OCI-LY1 (cell line): ENCODE measurements around the gene ACAP2.

Experiments used
- H2AFZ ChIP-seq: fragments of 200-600 bp; sonication (generic), shearing (Covaris generic); 2 replicates; pipeline ENCODE4 v1.6.0; 2014; ENCODE audit warnings: antibody characterized with exemption, mild to moderate bottlenecking, low read length
- H3F3A ChIP-seq: fragments of 200-600 bp; sonication (generic), shearing (Covaris generic); 2 replicates; pipeline ENCODE4 v1.6.0; 2014; ENCODE audit warnings: mild to moderate bottlenecking, antibody characterized with exemption, low read length, moderate library complexity; ENCODE audit not compliant: insufficient read depth
- H3K27ac ChIP-seq: fragments of 200-600 bp; sonication (generic); 2 replicates; pipeline ENCODE4 v1.5.1; 2014; ENCODE audit warnings: low read length, mixed run types, mild to moderate bottlenecking, low read depth; ENCODE audit not compliant: poor library complexity, severe bottlenecking
- H3K27me3 ChIP-seq: fragments of 200-600 bp; sonication (generic); 2 replicates; pipeline ENCODE4 v1.6.0; 2014; ENCODE audit warnings: antibody characterized with exemption, mild to moderate bottlenecking, low read length, moderate library complexity; ENCODE audit not compliant: insufficient read depth
- H3K36me3 ChIP-seq: fragments of 200-600 bp; sonication (generic); 2 replicates; pipeline ENCODE4 v1.6.1; 2014; ENCODE audit warnings: mild to moderate bottlenecking, antibody characterized with exemption, low read length, moderate library complexity, mixed read lengths; ENCODE audit not compliant: insufficient read depth
- H3K4me1 ChIP-seq: fragments of 200-600 bp; sonication (generic); 2 replicates; pipeline ENCODE4 v1.5.1; 2014; ENCODE audit warnings: mild to moderate bottlenecking, low read length, moderate library complexity; ENCODE audit not compliant: insufficient read depth, severe bottlenecking
- H3K4me2 ChIP-seq: fragments of 200-600 bp; sonication (generic), shearing (Covaris generic); 2 replicates; pipeline ENCODE4 v1.6.1; 2014; ENCODE audit warnings: low read length
- H3K4me3 ChIP-seq: fragments of 200-600 bp; sonication (generic); 2 replicates; pipeline ENCODE4 v1.5.1; 2014; ENCODE audit warnings: low read length, low read depth, mild to moderate bottlenecking, mixed read lengths; ENCODE audit not compliant: poor library complexity, severe bottlenecking
- H3K79me2 ChIP-seq: fragments of 200-600 bp; shearing (Covaris generic); 2 replicates; pipeline ENCODE4 v1.6.1; 2016; ENCODE audit warnings: mixed run types, low read length, mixed read lengths; ENCODE audit not compliant: insufficient read depth
- H3K9ac ChIP-seq: fragments of 200-600 bp; sonication (generic), shearing (Covaris generic); 2 replicates; pipeline ENCODE4 v1.6.1; 2014; ENCODE audit warnings: mild to moderate bottlenecking, low read length, mixed read lengths
- H3K9me2 ChIP-seq: fragments of 200-600 bp; sonication (generic), shearing (Covaris generic); 2 replicates; pipeline ENCODE4 v1.6.1; 2014; ENCODE audit warnings: low read depth, mild to moderate bottlenecking, low read length, mixed read lengths
- H3K9me3 ChIP-seq: fragments of 200-600 bp; shearing (Covaris generic); 2 replicates; pipeline ENCODE4 v1.6.1; 2014; ENCODE audit warnings: low read length, mixed read lengths
- H4K20me1 ChIP-seq: fragments of 200-600 bp; sonication (generic), shearing (Covaris generic); 2 replicates; pipeline ENCODE4 v1.6.0; 2016; ENCODE audit warnings: mild to moderate bottlenecking, low read length; ENCODE audit not compliant: insufficient read depth
- CTCF ChIP-seq: fragments of 200-600 bp; sonication (generic), shearing (Covaris generic); IDR thresholded peaks from 2 replicates; pipeline ENCODE4 v1.5.1; 2017; ENCODE audit warnings: mild to moderate bottlenecking, antibody characterized with exemption, low read length, moderate library complexity, mixed read lengths
- EZH2 ChIP-seq: fragments of 200-600 bp; sonication (generic), shearing (Covaris generic); IDR thresholded peaks from 2 replicates; pipeline ENCODE4 v1.8.0; 2017; ENCODE audit warnings: borderline replicate concordance, mixed run types, mild to moderate bottlenecking, antibody characterized with exemption, low read length, moderate library complexity, mixed read lengths

Gene ACAP2

GRCh38 chr3:195421400-195421799, 21.4 kb downstream of the ACAP2 start:
- Histone ChIP-seq H3K9me3 (no peaks in the 10 kb centered on the region; the same call in 1 of the 2 replicates), H3K27ac (no peak overlapping the region), H3F3A (no peaks in the 10 kb centered on the region), H4K20me1 (no peaks in the 10 kb centered on the region), H3K9ac (no peak overlapping the region), H3K27me3 (no peaks in the 10 kb centered on the region), H3K4me2 (no peak overlapping the region), H3K36me3 (no peaks in the 10 kb centered on the region), H3K9me2 (no peaks in the 10 kb centered on the region), H3K4me3 (no peak overlapping the region), H3K4me1 (no peaks in the 10 kb centered on the region), H3K79me2 (peaks cover 95% of the 10 kb centered on the region), H2AFZ (no peak overlapping the region)
- TF ChIP-seq EZH2 (no peak), CTCF (no peak)

GRCh38 chr3:195416795-195417194, 26.0 kb downstream of the ACAP2 start:
- Histone ChIP-seq H3K36me3 (peaks cover 3% of the 10 kb centered on the region), H3K4me1 (no peaks in the 10 kb centered on the region), H3K27me3 (no peaks in the 10 kb centered on the region), H3K4me2 (no peak overlapping the region), H3K79me2 (peaks cover 95% of the 10 kb centered on the region), H3K9ac (no peak overlapping the region), H2AFZ (no peak overlapping the region), H4K20me1 (no peaks in the 10 kb centered on the region), H3K9me3 (no peaks in the 10 kb centered on the region), H3F3A (0 out of 2 replicates have a peak, but pooled peaks cover 3% of the 10 kb centered on the region), H3K4me3 (no peak overlapping the region), H3K27ac (no peak overlapping the region), H3K9me2 (no peaks in the 10 kb centered on the region)
- TF ChIP-seq EZH2 = no peak
- no peak for TF ChIP-seq CTCF

GRCh38 chr3:195411836-195412235, 31.0 kb downstream of the ACAP2 start:
- no peak overlapping the region for H3K27ac ChIP-seq

More at GRCh38 chr3:195411836-195412235, 31.0 kb downstream of the ACAP2 start:
- H3K27me3 ChIP-seq = no peaks in the 10 kb centered on the region
- no peak overlapping the region for H3K4me2 ChIP-seq
- no peaks in the 10 kb centered on the region for H3K9me2 ChIP-seq
- peaks cover 21% of the 10 kb centered on the region; the same call in 1 of the 2 replicates for H3K9me3 ChIP-seq
- H3K36me3 ChIP-seq = peaks cover 49% of the 10 kb centered on the region
- no peak overlapping the region for H3K9ac ChIP-seq
- no peak overlapping the region for H2AFZ ChIP-seq
- H3K4me3 ChIP-seq = no peak overlapping the region
- no peak for TF ChIP-seq EZH2
- TF ChIP-seq CTCF = no peak
- no peaks in the 10 kb centered on the region for H4K20me1 ChIP-seq
- H3F3A ChIP-seq = 0 out of 2 replicates have a peak, but pooled peaks cover 3% of the 10 kb centered on the region
- no peaks in the 10 kb centered on the region for H3K4me1 ChIP-seq
- peaks cover 95% of the 10 kb centered on the region for H3K79me2 ChIP-seq
